ENCODE data around the gene CYP1A1.

GRCh38 chr15:74710319-74711094 is 14.8 kb downstream of the CYP1A1 start:
- TF ChIP-seq POLR2A (IDR thresholded peaks at IDR 0.05; ENCODE audit: low read length) (no peak), GATA1 (IDR thresholded peaks at IDR 0.05; ENCODE audit: low read depth, low read length) (no peak)

Measured in erythroblast (primary cell).